Mesodermal cell (in vitro differentiated cells): ENCODE data around the gene KIF16B.

Experiments
- H3K27ac ChIP-seq: 2 replicates; pipeline ENCODE4 v1.7.0; 2013; ENCODE audit warnings: mild to moderate bottlenecking, low read depth, low read length, moderate library complexity; ENCODE audit not compliant: severe bottlenecking
- H3K36me3 ChIP-seq: 2 replicates; pipeline ENCODE4 v1.7.1; 2013; ENCODE audit warnings: mild to moderate bottlenecking, low read length, moderate library complexity; ENCODE audit not compliant: control insufficient read depth, insufficient read depth
- H3K4me1 ChIP-seq: one replicate; pipeline ENCODE4 v1.7.1; 2013; ENCODE audit warnings: mild to moderate bottlenecking, low read length; ENCODE audit not compliant: insufficient read depth, control insufficient read depth, poor library complexity, severe bottlenecking
- H3K4me3 ChIP-seq: 2 replicates; pipeline ENCODE4 v1.7.0; 2013; ENCODE audit warnings: low read length, control low read depth, mild to moderate bottlenecking; ENCODE audit not compliant: insufficient read depth, poor library complexity, severe bottlenecking; ENCODE audit errors: extremely low read depth
- H3K9me3 ChIP-seq: 2 replicates; pipeline ENCODE4 v1.7.1; 2013; ENCODE audit warnings: mild to moderate bottlenecking, low read length, moderate library complexity; ENCODE audit not compliant: control insufficient read depth
- WGBS, 2 experiments: methylation state at CpG; one replicate each; pipeline ENCODE4 v1.1.5; 2013; ENCODE audit warnings: missing lambda C conversion rate in 2 of 2; ENCODE audit not compliant: insufficient coverage in 2 of 2; 5-methylcytosine and 5-hydroxymethylcytosine counted together

KIF16B gene

GRCh38 chr20:16283978-16284377 is 289.3 kb downstream of the KIF16B start:
- no peak overlapping the region for H3K27ac ChIP-seq
- 96 to 100% methylated on average over 4 to 5 of the region's 5 CpGs for WGBS, 2 experiments
- H3K4me1 ChIP-seq: no peaks in the 10 kb centered on the region

DNA sequence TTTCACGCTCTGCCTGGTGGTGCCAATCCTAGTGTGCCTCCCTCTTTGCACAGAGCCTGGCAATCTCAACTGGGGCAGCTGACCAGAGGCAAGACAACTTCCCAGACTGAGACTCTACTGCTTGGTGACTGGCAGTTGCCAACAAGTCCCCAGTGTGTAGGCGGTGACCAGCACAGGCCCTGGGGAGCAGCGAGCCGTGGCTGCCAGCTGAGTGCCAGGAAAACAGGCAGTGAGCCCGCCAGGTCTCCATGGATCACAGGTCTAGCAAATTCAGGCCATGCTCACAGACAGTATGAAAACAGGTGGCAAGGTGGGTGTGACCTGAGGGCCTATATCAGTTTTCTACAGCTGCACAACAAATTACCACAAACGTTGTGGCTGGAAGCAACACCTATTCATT is 289.9 kb downstream of the KIF16B start:
- H3K9me3 ChIP-seq: no peaks in the 10 kb centered on the region
- WGBS, 2 experiments: 90 to 92% methylated on average over 5 of the region's 6 CpGs
- H3K27ac ChIP-seq: no peak overlapping the region
- H3K4me3 ChIP-seq: no peak overlapping the region
- H3K4me1 ChIP-seq: no peaks in the 10 kb centered on the region
- no peaks in the 10 kb centered on the region for H3K36me3 ChIP-seq

More at GRCh38 chr20:16283978-16284377, 289.3 kb downstream of the KIF16B start:
- Histone ChIP-seq H3K36me3 (no peaks in the 10 kb centered on the region), H3K4me3 (no peak overlapping the region), H3K9me3 (no peaks in the 10 kb centered on the region)

GRCh38 chr20:16280219-16280618 is 293.0 kb downstream of the KIF16B start:
- Histone ChIP-seq H3K36me3 (no peaks in the 10 kb centered on the region), H3K9me3 (no peaks in the 10 kb centered on the region), H3K27ac (no peak overlapping the region), H3K4me3 (no peak overlapping the region), H3K4me1 (no peaks in the 10 kb centered on the region)
- WGBS, 2 experiments: 83 to 89% methylated on average over 2 of the region's 2 CpGs

DNA sequence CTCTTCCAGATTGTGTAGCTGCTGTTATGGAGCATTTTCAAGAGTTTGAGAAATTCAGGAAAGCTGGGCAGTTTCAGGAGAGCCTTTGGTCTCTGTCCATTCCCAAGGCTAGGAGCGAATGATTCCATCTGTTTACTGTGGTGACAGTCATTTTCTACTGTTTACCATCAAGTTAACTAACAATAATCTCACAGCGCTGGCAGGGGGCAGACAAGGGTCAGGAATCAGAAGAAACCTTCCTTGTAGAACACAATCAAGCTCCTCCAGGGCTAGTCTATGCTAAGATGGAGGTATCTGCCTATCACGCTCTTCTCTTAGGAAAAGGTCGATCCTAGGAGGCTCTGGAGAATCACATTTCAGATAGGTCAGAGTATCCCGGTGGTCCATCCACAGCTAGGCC is 293.9 kb downstream of the KIF16B start:
- Histone ChIP-seq H3K36me3 (no peaks in the 10 kb centered on the region), H3K27ac (no peak overlapping the region), H3K4me3 (no peak overlapping the region), H3K4me1 (no peaks in the 10 kb centered on the region), H3K9me3 (no peaks in the 10 kb centered on the region)
- 78 to 100% methylated on average over 4 of the region's 5 CpGs for WGBS, 2 experiments

DNA sequence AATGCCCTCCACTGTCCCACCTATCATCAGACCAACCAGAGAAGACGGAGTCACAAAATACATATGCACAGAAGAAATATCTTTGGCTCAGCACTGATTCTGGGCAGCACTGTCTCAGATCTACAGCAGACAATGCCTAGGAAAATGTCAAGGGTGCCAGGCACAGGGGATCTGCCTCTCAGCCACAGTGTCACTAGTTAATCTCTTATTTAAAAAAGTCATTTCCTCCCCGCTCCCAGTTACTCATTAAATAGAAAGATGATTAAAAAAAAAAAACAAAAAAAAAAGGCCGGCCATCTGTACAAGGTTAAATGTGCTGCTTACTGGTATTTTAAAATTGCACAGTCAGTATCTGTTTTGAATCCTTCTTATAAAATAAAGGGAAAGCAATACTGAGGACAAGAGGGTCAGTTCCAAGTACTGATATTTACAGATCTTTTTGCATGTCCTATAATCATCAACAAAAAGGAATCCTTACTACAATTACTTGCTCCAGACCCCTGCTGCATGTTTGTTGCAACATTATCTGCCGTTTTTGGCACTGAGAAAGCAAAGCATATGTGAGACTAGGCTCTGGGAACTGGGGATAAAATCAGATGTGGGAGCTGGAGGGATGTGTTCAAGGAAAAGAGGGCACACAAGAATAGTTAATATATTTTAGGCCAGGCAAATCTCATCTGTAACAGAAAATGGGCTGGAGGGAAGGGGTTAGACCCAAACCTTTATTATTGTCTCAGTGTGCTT is 299.3 kb downstream of the KIF16B start:
- Histone ChIP-seq H3K4me1 (no peaks in the 10 kb centered on the region), H3K36me3 (no peaks in the 10 kb centered on the region), H3K27ac (no peak overlapping the region), H3K9me3 (no peaks in the 10 kb centered on the region), H3K4me3 (no peak overlapping the region)
- 58% methylated on average over 2 of the region's 4 CpGs; no CpG with 5 or more reads in 1 of the 2 experiments for WGBS, 2 experiments

DNA sequence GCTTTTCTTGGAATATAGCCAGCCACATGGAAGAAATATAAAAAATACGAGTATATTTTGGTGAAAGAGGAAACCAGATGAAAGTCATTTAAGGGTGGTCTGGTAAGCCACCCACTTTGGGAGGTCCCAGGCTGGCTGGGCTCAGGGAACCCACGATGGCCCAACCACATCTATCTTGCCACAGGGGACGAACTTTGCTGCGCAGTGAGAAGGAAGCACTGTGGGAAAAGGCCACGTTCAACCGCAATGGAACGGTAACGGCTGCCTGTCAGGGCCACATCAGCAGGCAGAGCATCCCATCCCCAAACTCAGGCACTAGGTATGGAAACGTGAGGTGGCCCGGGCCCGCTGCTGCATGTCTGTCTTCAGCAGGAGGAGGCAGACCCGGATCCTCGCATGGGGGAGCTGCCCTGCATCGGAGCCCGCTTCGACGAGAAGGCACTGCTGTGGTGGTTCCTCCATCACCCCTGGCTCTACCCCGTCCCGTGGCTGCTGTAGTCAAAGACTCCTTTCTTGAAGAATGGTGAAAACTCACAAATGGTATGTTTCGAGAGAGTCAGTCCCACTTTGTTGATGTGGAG is 300.4 kb downstream of the KIF16B start:
- no peaks in the 10 kb centered on the region for H3K4me1 ChIP-seq
- H3K9me3 ChIP-seq: no peaks in the 10 kb centered on the region
- H3K27ac ChIP-seq: no peak overlapping the region
- no peak overlapping the region for H3K4me3 ChIP-seq
- 93 to 97% methylated on average over 17 to 19 of the region's 20 CpGs for WGBS, 2 experiments
- H3K36me3 ChIP-seq: no peaks in the 10 kb centered on the region

GRCh38 chr20:16271450-16271849 is 301.8 kb downstream of the KIF16B start:
- H3K9me3 ChIP-seq: peaks cover 3% of the 10 kb centered on the region
- no peak overlapping the region for H3K4me3 ChIP-seq
- no peaks in the 10 kb centered on the region for H3K4me1 ChIP-seq
- 83 to 100% methylated on average over 1 of the region's 1 CpG for WGBS, 2 experiments
- no peaks in the 10 kb centered on the region for H3K36me3 ChIP-seq
- no peak overlapping the region for H3K27ac ChIP-seq

DNA sequence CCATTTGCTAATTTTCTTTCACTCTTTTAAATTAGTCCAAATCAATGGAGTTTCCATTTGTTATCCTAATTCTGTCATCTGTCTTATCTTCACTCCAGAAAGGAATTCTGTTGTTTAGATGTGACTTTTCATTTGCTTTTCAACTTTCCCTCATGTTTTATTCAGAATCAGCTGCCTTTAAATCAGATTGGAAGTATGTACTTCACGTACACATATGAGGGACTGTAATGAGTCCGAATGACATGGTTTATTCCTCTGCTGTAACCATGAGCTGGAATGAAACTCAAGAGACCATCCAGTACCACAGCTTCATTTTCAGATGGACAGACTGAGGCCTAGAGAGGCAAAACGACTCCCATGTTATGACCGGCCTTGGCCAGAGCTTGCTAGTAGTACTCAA is 302.3 kb downstream of the KIF16B start:
- peaks cover 7% of the 10 kb centered on the region for H3K9me3 ChIP-seq
- 83 to 100% methylated on average over 1 to 2 of the region's 4 CpGs for WGBS, 2 experiments
- H3K4me1 ChIP-seq: no peaks in the 10 kb centered on the region
- no peak overlapping the region for H3K4me3 ChIP-seq
- no peaks in the 10 kb centered on the region for H3K36me3 ChIP-seq
- H3K27ac ChIP-seq: no peak overlapping the region

- no peaks in the 10 kb centered on the region for H3K4me1 ChIP-seq
- H3K9me3 ChIP-seq: peaks cover 10% of the 10 kb centered on the region
- H3K36me3 ChIP-seq: no peaks in the 10 kb centered on the region
- H3K4me3 ChIP-seq: no peak overlapping the region
- no peak overlapping the region for H3K27ac ChIP-seq
- WGBS, 2 experiments: 77 to 88% methylated on average over 3 of the region's 6 CpGs
Measured at GRCh38 chr20:16270314-16270931, 302.8 kb downstream of the KIF16B start.

DNA sequence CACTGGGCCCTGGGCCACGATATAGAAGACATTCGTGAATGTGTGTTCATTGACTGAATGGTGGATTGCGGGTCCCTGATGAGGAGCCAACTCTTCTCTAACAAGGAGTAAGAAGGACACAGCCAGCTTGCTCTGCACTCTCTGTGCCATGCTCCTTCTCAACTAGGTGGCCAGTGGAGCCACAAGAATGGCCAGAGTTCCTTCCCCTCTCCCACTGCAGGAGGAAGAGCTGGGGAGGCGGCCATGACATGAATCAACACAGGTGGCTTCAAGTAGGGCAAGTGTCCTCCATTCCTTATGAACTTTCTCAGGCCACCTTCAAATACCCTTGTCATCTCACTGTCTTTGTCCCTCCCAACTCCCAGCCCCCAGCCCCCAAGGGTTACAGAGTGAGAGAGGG is 305.7 kb downstream of the KIF16B start:
- H3K36me3 ChIP-seq: no peaks in the 10 kb centered on the region
- no peak overlapping the region for H3K27ac ChIP-seq
- H3K4me1 ChIP-seq: no peaks in the 10 kb centered on the region
- WGBS, 2 experiments: 77 to 100% methylated on average over 1 to 4 of the region's 4 CpGs
- H3K4me3 ChIP-seq: no peak overlapping the region
- peaks cover 15% of the 10 kb centered on the region for H3K9me3 ChIP-seq

GRCh38 chr20:16265334-16265733 is 307.9 kb downstream of the KIF16B start:
- Histone ChIP-seq H3K4me3 (no peak overlapping the region), H3K9me3 (peaks cover 15% of the 10 kb centered on the region), H3K4me1 (no peaks in the 10 kb centered on the region), H3K36me3 (no peaks in the 10 kb centered on the region), H3K27ac (no peak overlapping the region)
- 76 to 95% methylated on average over 3 to 5 of the region's 5 CpGs for WGBS, 2 experiments
